Epithelial cell of proximal tubule (primary cell): ENCODE data around the gene RBPJ. TPM values are rescaled to one million over a fixed set of nuclear protein-coding genes. Genes with fewer than 3 reads are reported as not detected.
"Not testable (repeated sequence)": the region's sequence is repeated elsewhere in the genome, so short reads cannot be mapped to it uniquely, and the experiment has no call there.

Experiments
- DNase-seq: peaks from one replicate; pipeline ENCODE4 v3.0.0-alpha.2; 2011; ENCODE audit warnings: low read depth
- H3K4me3 ChIP-seq: 2 replicates; pipeline ENCODE4 v1.5.1; 2011; ENCODE audit warnings: low read depth, mild to moderate bottlenecking, low read length
- CTCF ChIP-seq: conservative IDR thresholded peaks from 2 replicates; pipeline ENCODE4 v1.5.1; 2012; ENCODE audit warnings: low read depth, mild to moderate bottlenecking, low read length
- total RNA-seq: library from RNA; depleted of rRNA; stranded (reverse); fragments of >200 nt; gene quantifications from 2 replicates; pipeline ENCODE4 v1.2.3, GENCODE V29; 2015

RBPJ gene
- total RNA-seq, 1 donor from 2014 or later, result 76.0 TPM

- no peak for DNase-seq
- no peak for TF ChIP-seq CTCF
- H3K4me3 ChIP-seq, result no peak overlapping the region
These were observed 9.2 kb upstream of the RBPJ start for GRCh38 chr4:26311633-26312032.

- H3K4me3 ChIP-seq, DNase-seq: not testable (repeated sequence)
These were observed 5.4 kb upstream of the RBPJ start for GRCh38 chr4:26315316-26315932.

- DNase-seq, result no peak
- no peak overlapping the region for H3K4me3 ChIP-seq
- no peak for TF ChIP-seq CTCF
These were observed 3.0 kb upstream of the RBPJ start for GRCh38 chr4:26317766-26318165.

GRCh38 chr4:26319467-26319948 lies 1.3 kb upstream of the RBPJ start:
- no peak for TF ChIP-seq CTCF
- peak; percentile 95 for DNase-seq
- H3K4me3 ChIP-seq, result peak overlapping the region; percentile 87

GRCh38 chr4:26319949-26320537 lies 771 bp upstream of the RBPJ start:
- no peak for TF ChIP-seq CTCF
- H3K4me3 ChIP-seq, result peak overlapping the region; percentile 87
- no peak for DNase-seq

- peak; percentile 11 for TF ChIP-seq CTCF
- H3K4me3 ChIP-seq, result peak overlapping the region; percentile 87
- DNase-seq, result no peak
These were observed 783 bp downstream of the RBPJ start for GRCh38 chr4:26321373-26322221.

- TF ChIP-seq CTCF, result no peak
- H3K4me3 ChIP-seq, result peak overlapping the region; percentile 87
These were observed 1.5 kb downstream of the RBPJ start for GRCh38 chr4:26322346-26322745.

More at GRCh38 chr4:26322346-26322745, 1.5 kb downstream of the RBPJ start:
- no peak for DNase-seq
